Measurements from ENCODE around the gene ZYX.

DNA sequence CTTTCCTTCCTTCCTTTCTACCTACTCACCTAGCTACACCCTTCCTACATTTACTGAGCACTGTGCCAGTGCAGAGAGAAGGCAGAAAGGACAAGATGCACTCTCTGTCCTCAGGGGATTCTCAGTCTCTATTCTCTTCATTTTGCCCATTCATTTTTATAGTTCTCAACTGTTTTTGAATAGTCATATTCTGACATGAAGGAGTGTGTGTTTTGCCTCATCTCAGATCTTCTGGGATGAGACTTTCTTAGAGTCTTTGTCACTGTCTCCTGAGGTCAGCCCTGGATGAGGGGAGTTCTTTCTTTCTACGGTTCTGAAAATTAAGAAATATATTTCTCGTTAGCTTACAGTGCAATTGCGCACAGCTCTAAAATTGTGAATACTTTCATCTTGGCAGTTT, 43.9 kb upstream of the ZYX start:
- TF ChIP-seq, protein P1, sequence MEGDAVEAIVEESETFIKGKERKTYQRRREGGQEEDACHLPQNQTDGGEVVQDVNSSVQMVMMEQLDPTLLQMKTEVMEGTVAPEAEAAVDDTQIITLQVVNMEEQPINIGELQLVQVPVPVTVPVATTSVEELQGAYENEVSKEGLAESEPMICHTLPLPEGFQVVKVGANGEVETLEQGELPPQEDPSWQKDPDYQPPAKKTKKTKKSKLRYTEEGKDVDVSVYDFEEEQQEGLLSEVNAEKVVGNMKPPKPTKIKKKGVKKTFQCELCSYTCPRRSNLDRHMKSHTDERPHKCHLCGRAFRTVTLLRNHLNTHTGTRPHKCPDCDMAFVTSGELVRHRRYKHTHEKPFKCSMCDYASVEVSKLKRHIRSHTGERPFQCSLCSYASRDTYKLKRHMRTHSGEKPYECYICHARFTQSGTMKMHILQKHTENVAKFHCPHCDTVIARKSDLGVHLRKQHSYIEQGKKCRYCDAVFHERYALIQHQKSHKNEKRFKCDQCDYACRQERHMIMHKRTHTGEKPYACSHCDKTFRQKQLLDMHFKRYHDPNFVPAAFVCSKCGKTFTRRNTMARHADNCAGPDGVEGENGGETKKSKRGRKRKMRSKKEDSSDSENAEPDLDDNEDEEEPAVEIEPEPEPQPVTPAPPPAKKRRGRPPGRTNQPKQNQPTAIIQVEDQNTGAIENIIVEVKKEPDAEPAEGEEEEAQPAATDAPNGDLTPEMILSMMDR (IDR thresholded peaks at IDR 0.05; ENCODE audit: insufficient read depth, low read length, poor library complexity, severe bottlenecking): no peak
- no peak for TF ChIP-seq EZH2phosphoT487 (conservative IDR thresholded peaks at IDR 0.05; ENCODE audit: low read length)

Measured in SU-DHL-6 (cell line).